ENCODE data around the gene G6PC2. TPM values are rescaled to one million over a fixed set of nuclear protein-coding genes. Genes with fewer than 3 reads are reported as not detected.

G6PC2 gene
- total and polyA plus RNA-seq, 10 of the 15 experiments (the other 5 are each of a cell fraction or from before 2014, with no cell fraction given) = not detected

GRCh38 chr2:168894720-168895119 is 6.4 kb upstream of the G6PC2 start:
- in situ Hi-C loops (cut with MboI) (no loop called here), intact Hi-C loops (cut with micrococcal nuclease; ENCODE audit: unreplicated experiment) (no loop called here)
- Histone ChIP-seq H4K20me1 (ENCODE audit: control insufficient read depth, insufficient read depth) (no peaks in the 10 kb centered on the region), H3K79me2 (ENCODE audit: control insufficient read depth, insufficient read depth, low read length) (peaks cover 3% of the 10 kb centered on the region), H3K27ac (ENCODE audit: control insufficient read depth, insufficient read depth) (no peak overlapping the region), H3K36me3 (ENCODE audit: control insufficient read depth in 2 of 2, insufficient read depth in 2 of 2, low read length in 1 of 2) (no peaks in the 10 kb centered on the region), H3K4me1 (ENCODE audit: control insufficient read depth, insufficient read depth, low read length) (no peaks in the 10 kb centered on the region), H2AFZ (ENCODE audit: control insufficient read depth, low read depth, low read length) (no peak overlapping the region), H3K27me3 (replicated peaks in 1 of 2; ENCODE audit: control insufficient read depth in 2 of 2, insufficient read depth in 2 of 2, low read length in 1 of 2) (peaks cover 0 to 3% of the 10 kb centered on the region in 2 experiments; a peak in 1 of 4 replicates), H3K9me3 (replicated peaks; ENCODE audit: control insufficient read depth, insufficient read depth, low read length) (no peaks in the 10 kb centered on the region), H3K4me2 (ENCODE audit: control insufficient read depth, insufficient read depth) (no peak overlapping the region), H3K4me3 (no peak overlapping the region), H3K9ac (ENCODE audit: control insufficient read depth, insufficient read depth, low read length) (no peak overlapping the region)
- ChIA-PET SMC1A (ENCODE audit: uncharacterized antibody, unreplicated experiment) (no interaction called here), CTCF (no interaction called here), POLR2A (no interaction called here), RAD21 (ENCODE audit: unreplicated experiment) (no interaction called here)
- TF ChIP-seq ZNF274 (IDR thresholded peaks at IDR 0.05; ENCODE audit: insufficient read depth, insufficient read length) (no peak), ZNF217 (IDR thresholded peaks at IDR 0.05) (no peak), NFYA (IDR thresholded peaks at IDR 0.05; ENCODE audit: borderline replicate concordance, low read depth, low read length) (no peak), CBX5 (IDR thresholded peaks at IDR 0.05; ENCODE audit: low read depth) (no peak), PKNOX1 (IDR thresholded peaks at IDR 0.05) (no peak), POLR2A (IDR thresholded peaks at IDR 0.05; ENCODE audit: low read depth, low read length) (no peak)
- no TSS peak for BruUV-seq (replicated peaks)
- no peak for FAIRE-seq
- no peak for ATAC-seq
- DNase-seq (ENCODE audit: low read depth, low spot score) = no peak

GRCh38 chr2:168895771-168896170 is 5.3 kb upstream of the G6PC2 start:
- Histone ChIP-seq H2AFZ (ENCODE audit: control insufficient read depth, low read depth, low read length) (no peak overlapping the region), H3K4me3 (no peak overlapping the region), H3K9ac (ENCODE audit: control insufficient read depth, insufficient read depth, low read length) (no peak overlapping the region), H3K36me3 (ENCODE audit: control insufficient read depth in 2 of 2, insufficient read depth in 2 of 2, low read length in 1 of 2) (no peaks in the 10 kb centered on the region), H3K4me2 (ENCODE audit: control insufficient read depth, insufficient read depth) (no peak overlapping the region), H3K27me3 (replicated peaks in 1 of 2; ENCODE audit: control insufficient read depth in 2 of 2, insufficient read depth in 2 of 2, low read length in 1 of 2) (peaks cover 0 to 3% of the 10 kb centered on the region in 2 experiments; a peak in 1 of 4 replicates), H3K4me1 (ENCODE audit: control insufficient read depth, insufficient read depth, low read length) (no peaks in the 10 kb centered on the region), H3K79me2 (ENCODE audit: control insufficient read depth, insufficient read depth, low read length) (no peaks in the 10 kb centered on the region), H4K20me1 (ENCODE audit: control insufficient read depth, insufficient read depth) (no peaks in the 10 kb centered on the region), H3K27ac (ENCODE audit: control insufficient read depth, insufficient read depth) (no peak overlapping the region), H3K9me3 (replicated peaks; ENCODE audit: control insufficient read depth, insufficient read depth, low read length) (no peaks in the 10 kb centered on the region)
- DNase-seq (ENCODE audit: low read depth, low spot score) (no peak), ATAC-seq (no peak), FAIRE-seq (no peak)
- RAD21 ChIA-PET (ENCODE audit: unreplicated experiment) = no interaction called here
- no peak for TF ChIP-seq YY1 (IDR thresholded peaks at IDR 0.05; ENCODE audit: low read depth, low read length)
- TF ChIP-seq CEBPB (IDR thresholded peaks at IDR 0.05; ENCODE audit: borderline replicate concordance in 1 of 2, low read depth in 2 of 2, low read length in 2 of 2) = no peak
- TF ChIP-seq ESRRA (IDR thresholded peaks at IDR 0.05; ENCODE audit: low read length) = no peak
- TF ChIP-seq SMAD5 (IDR thresholded peaks at IDR 0.05; ENCODE audit: low read depth) = no peak
- TF ChIP-seq, protein P1, sequence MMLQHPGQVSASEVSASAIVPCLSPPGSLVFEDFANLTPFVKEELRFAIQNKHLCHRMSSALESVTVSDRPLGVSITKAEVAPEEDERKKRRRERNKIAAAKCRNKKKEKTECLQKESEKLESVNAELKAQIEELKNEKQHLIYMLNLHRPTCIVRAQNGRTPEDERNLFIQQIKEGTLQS (IDR thresholded peaks at IDR 0.05; ENCODE audit: borderline replicate concordance, extremely low read depth, low read depth, low read length) = no peak
- no peak for TF ChIP-seq TCF3 (IDR thresholded peaks at IDR 0.05; ENCODE audit: borderline replicate concordance, insufficient read depth, low read depth, low read length)
- TF ChIP-seq MLLT1 (IDR thresholded peaks at IDR 0.05) = no peak
- no peak for TF ChIP-seq KAT2A (conservative IDR thresholded peaks at IDR 0.05; ENCODE audit: control insufficient read depth, low read depth, low read length)
- TF ChIP-seq, protein P2, sequence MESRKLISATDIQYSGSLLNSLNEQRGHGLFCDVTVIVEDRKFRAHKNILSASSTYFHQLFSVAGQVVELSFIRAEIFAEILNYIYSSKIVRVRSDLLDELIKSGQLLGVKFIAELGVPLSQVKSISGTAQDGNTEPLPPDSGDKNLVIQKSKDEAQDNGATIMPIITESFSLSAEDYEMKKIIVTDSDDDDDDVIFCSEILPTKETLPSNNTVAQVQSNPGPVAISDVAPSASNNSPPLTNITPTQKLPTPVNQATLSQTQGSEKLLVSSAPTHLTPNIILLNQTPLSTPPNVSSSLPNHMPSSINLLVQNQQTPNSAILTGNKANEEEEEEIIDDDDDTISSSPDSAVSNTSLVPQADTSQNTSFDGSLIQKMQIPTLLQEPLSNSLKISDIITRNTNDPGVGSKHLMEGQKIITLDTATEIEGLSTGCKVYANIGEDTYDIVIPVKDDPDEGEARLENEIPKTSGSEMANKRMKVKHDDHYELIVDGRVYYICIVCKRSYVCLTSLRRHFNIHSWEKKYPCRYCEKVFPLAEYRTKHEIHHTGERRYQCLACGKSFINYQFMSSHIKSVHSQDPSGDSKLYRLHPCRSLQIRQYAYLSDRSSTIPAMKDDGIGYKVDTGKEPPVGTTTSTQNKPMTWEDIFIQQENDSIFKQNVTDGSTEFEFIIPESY (IDR thresholded peaks at IDR 0.05) = no peak
- no peak for TF ChIP-seq BHLHE40 (IDR thresholded peaks at IDR 0.05; ENCODE audit: borderline replicate concordance in 1 of 2, low read depth in 2 of 2, low read length in 1 of 2)
- TF ChIP-seq ZNF217 (IDR thresholded peaks at IDR 0.05) = no peak
- POLR2A ChIA-PET = no interaction called here
- CTCF ChIA-PET = no interaction called here
- no TSS peak for BruUV-seq (replicated peaks)
- SMC1A ChIA-PET (ENCODE audit: uncharacterized antibody, unreplicated experiment) = no interaction called here
- in situ Hi-C loops (cut with MboI) = no loop called here
- intact Hi-C loops (cut with micrococcal nuclease; ENCODE audit: unreplicated experiment) = no loop called here
